ENCODE data around the gene CDHR4.

GRCh38 chr3:49763981-49764380 lies 35.7 kb downstream of the CDHR4 start:
- no peak for TF ChIP-seq POLR2A (IDR thresholded peaks at IDR 0.05; ENCODE audit: low read length)
- TF ChIP-seq GATA1 (IDR thresholded peaks at IDR 0.05; ENCODE audit: low read depth, low read length): no peak

Measured in erythroblast (primary cell).